Right lobe of liver (tissue), 6 donors: ENCODE measurements around the gene ISL1. TPM values are rescaled to one million over a fixed set of nuclear protein-coding genes. Genes with fewer than 3 reads are reported as not detected.

Source experiments
- ATAC-seq, 4 donors: fragments of 200-7000 bp; cut with Tn5 transposase; one replicate each; pipeline ENCODE4 v1.9.1; 2020; ENCODE audit warnings: mild to moderate bottlenecking in 4 of 4, moderate library complexity in 4 of 4
- DNase-seq, 3 donors: peaks; one replicate each; pipeline ENCODE4 v3.0.0-alpha.2; 2020
- H3K27ac ChIP-seq, 3 donors: fragments of 200-600 bp; one replicate each; pipeline ENCODE4 v1.8.0; 2022
- H3K27me3 ChIP-seq, 2 donors: fragments of 200-600 bp; one replicate each; pipeline ENCODE4 v1.8.0; 2022
- H3K36me3 ChIP-seq, 4 donors: fragments of 200-600 bp; sonication (generic) in 1 of 4; one replicate each; pipeline versions ENCODE4 v1.5.1 to v1.8.0; 2017 to 2022; ENCODE audit warnings: control low read depth in 1 of 4
- H3K4me1 ChIP-seq, 4 donors: fragments of 200-600 bp; sonication (generic) in 1 of 4; one replicate each; pipeline versions ENCODE4 v1.5.1 to v1.8.0; 2017 to 2022; ENCODE audit warnings: control low read depth in 1 of 4
- H3K4me3 ChIP-seq, 3 donors: fragments of 200-600 bp; one replicate each; pipeline ENCODE4 v1.8.0; 2022
- H3K9me3 ChIP-seq, 4 donors: fragments of 200-600 bp; sonication (generic) in 1 of 4; one replicate each; pipeline versions ENCODE4 v1.5.1 to v1.8.0; 2017 to 2022; ENCODE audit warnings: control low read depth in 1 of 4
- POLR2A ChIP-seq: fragments of 450-650 bp; IDR thresholded peaks from one replicate; pipeline ENCODE4 v1.6.1; 2017; ENCODE audit warnings: antibody characterized with exemption, mild to moderate bottlenecking
- WGBS: methylation state at CpG from one replicate; pipeline ENCODE4 v1.1.6; 2018; ENCODE audit warnings: low coverage, low lambda C conversion rate; ENCODE audit not compliant: insufficient coverage; ENCODE audit errors: missing lambda C conversion rate; 5-methylcytosine and 5-hydroxymethylcytosine counted together
- intact Hi-C, 2 donors: fragments of 100-400 bp; cut with DNase I; formaldehyde crosslinking; loops; one replicate each; pipeline versions ENCODE4 v1.11.2 to v1.14.1; 2022
- total RNA-seq, 6 experiments: library from RNA; depleted of rRNA in 2 of 6; stranded (reverse); fragments of >200 nt in 2 of 6; fragmentation: NEBNext Ultra II Directional in 3 of 6; extraction: Animal tissue kit (Norgen Biotek cat#: 25700) in 3 of 6; gene quantifications; one replicate each; pipeline versions ENCODE4 v1.1.0 to v1.2.4, GENCODE V29; 2016 to 2023
- TF ChIP-seq, protein P1 (sequence below), 4 donors: fragments of 200-600 bp in 3 of 4; fragments of 450-650 bp in 1 of 4; IDR thresholded peaks; one replicate each; pipeline versions ENCODE4 v1.5.1 to v1.8.0; 2016 to 2022; ENCODE audit warnings: antibody characterized with exemption in 4 of 4, mild to moderate bottlenecking in 2 of 4
- donor health status: DM: no; HTN: yes; CAD: no.
- donor health status: DM: no; HTN: no; CAD: no.
- donor health status: DM: no; HTN: no; CAD: no.
- donor health status: DM: no; HTN: yes; CAD: no.
- donor health status: DM: no; HTN: yes; CAD: no.

ISL1 gene
- total RNA-seq, 6 experiments from 2014 or later, result not detected

DNA sequence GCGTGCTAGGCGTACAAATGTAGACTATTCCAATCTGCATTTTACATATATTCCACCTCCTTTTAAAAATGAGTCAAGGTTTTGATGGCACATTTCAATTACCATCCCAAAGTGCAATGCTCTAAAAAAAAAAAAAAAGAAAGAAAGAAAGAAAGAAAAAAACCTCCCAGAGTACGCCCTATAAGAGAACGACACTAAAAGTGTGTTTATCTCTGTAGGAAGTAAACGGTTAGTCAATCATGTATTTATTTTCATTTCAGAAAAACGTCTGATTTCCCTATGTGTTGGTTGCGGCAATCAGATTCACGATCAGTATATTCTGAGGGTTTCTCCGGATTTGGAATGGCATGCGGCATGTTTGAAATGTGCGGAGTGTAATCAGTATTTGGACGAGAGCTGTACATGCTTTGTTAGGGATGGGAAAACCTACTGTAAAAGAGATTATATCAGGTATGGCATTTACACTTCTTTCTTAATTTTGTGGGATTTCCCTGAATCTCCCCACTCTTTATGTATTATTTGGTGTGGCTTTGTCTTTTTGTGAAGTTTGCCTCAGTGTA, 1.1 kb downstream of the ISL1 start:
- Histone ChIP-seq H3K9me3 (no peaks in the 10 kb centered on the region), H3K27ac (no peak overlapping the region), H3K4me3 (no peak overlapping the region), H3K36me3 (no peaks in the 10 kb centered on the region), H3K27me3 (peaks cover 9 to 67% of the 10 kb centered on the region in 2 donors), H3K4me1 (peaks cover 0 to 10% (median 0%) of the 10 kb centered on the region in 4 donors)
- no peak for DNase-seq
- no peak for ATAC-seq
- intact Hi-C loops, result no loop called here
- 11% methylated on average over 12 of the region's 12 CpGs for WGBS
- TF ChIP-seq POLR2A, result no peak
- TF ChIP-seq, protein P1, sequence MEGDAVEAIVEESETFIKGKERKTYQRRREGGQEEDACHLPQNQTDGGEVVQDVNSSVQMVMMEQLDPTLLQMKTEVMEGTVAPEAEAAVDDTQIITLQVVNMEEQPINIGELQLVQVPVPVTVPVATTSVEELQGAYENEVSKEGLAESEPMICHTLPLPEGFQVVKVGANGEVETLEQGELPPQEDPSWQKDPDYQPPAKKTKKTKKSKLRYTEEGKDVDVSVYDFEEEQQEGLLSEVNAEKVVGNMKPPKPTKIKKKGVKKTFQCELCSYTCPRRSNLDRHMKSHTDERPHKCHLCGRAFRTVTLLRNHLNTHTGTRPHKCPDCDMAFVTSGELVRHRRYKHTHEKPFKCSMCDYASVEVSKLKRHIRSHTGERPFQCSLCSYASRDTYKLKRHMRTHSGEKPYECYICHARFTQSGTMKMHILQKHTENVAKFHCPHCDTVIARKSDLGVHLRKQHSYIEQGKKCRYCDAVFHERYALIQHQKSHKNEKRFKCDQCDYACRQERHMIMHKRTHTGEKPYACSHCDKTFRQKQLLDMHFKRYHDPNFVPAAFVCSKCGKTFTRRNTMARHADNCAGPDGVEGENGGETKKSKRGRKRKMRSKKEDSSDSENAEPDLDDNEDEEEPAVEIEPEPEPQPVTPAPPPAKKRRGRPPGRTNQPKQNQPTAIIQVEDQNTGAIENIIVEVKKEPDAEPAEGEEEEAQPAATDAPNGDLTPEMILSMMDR (IDR thresholded peaks at IDR 0.05), result no peak

DNA sequence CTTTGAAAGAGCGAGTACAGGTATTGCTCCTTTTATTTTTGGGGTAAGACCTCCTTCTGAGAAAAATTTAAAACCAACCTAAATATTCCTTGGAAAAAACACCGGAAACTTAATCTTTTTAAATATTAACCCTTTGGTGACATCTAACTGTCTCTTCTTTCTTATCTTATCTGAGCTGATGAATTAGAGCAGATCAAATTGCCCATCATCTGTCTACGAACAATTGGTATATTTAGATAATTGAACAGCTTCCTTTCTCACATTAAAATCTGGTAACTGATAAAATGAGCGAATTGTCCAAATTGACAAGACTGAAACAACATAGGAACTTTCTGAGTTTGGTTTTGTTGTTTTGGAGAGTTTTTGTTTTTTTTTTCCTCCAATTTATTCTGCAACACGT, 2.0 kb downstream of the ISL1 start:
- Histone ChIP-seq H3K4me1 (peaks cover 0 to 10% (median 0%) of the 10 kb centered on the region in 4 donors), H3K36me3 (no peaks in the 10 kb centered on the region), H3K27me3 (peaks cover 3 to 65% of the 10 kb centered on the region in 2 donors), H3K4me3 (no peak overlapping the region), H3K9me3 (no peaks in the 10 kb centered on the region), H3K27ac (no peak overlapping the region)
- ATAC-seq (no peak), DNase-seq (no peak)
- WGBS, result 8% methylated on average over 5 of the region's 5 CpGs
- TF ChIP-seq, protein P1 (IDR thresholded peaks at IDR 0.05), result no peak
- TF ChIP-seq POLR2A, result no peak
- intact Hi-C loops, result no loop called here

DNA sequence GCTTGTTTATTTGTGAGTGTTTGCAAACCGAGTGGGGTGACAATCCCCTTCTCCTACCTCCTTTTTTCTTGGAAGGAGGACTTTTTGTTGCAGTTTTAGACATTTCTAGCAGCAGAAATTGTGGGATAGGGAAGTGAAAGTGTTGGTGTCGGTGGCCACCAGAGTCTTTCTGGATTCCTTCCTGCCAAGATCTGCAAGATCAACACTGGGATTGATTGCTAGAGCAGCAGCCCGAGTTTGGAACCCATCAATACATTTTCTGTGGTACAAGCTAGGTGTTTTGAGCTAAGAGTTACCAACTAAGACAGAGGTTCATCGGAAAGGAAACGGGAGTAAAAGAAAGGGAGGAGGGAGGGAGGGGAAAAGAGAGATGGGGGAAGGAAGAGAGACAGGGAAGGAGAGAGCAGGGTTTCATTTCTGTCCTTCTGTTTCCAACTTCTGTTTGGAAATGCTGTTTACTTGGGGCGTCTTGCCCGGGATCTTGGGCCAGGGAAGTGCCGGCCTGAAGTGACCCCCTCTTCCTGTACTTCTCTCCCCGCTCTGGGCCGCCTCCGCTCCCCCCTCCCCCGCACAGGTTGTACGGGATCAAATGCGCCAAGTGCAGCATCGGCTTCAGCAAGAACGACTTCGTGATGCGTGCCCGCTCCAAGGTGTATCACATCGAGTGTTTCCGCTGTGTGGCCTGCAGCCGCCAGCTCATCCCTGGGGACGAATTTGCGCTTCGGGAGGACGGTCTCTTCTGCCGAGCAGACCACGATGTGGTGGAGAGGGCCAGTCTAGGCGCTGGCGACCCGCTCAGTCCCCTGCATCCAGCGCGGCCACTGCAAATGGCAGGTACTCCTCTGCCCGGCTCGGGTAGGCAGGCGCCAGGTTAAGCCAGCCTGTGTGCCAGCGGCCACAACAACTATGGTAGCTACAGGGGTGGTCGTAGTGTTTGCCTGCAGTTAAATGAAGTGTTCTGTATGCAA, 4.0 kb downstream of the ISL1 start:
- Histone ChIP-seq H3K4me1 (peaks cover 0 to 10% (median 0%) of the 10 kb centered on the region in 4 donors), H3K27me3 (peaks cover 0 to 61% of the 10 kb centered on the region in 2 donors), H3K4me3 (no peak overlapping the region), H3K27ac (no peak overlapping the region), H3K9me3 (no peaks in the 10 kb centered on the region), H3K36me3 (no peaks in the 10 kb centered on the region)
- ATAC-seq (peak in 1 of 4 donors; percentile 14), DNase-seq (no peak)
- WGBS, result 4% methylated on average over 24 of the region's 38 CpGs
- TF ChIP-seq, protein P1 (IDR thresholded peaks at IDR 0.05), result no peak
- TF ChIP-seq POLR2A, result no peak
- intact Hi-C loops, result no loop called here

DNA sequence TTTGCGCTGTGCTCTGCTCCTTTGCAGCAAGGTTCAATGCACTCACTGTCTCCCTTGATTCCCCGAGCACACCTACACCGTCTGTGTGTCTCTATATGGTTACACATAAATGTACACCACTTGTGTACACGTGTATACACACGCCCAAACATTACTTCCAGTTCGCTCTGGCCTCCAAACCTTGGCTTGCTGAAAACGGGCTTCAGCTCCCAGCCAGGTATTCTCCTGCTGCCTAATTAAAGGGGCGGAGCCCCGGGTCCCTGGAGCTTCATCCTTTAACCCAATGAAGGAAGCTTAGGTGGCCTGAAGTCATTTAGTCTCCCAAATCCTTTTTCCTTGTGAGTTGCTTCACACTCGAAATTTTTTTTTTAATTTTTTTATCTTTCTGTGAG, 4.6 kb downstream of the ISL1 start:
- H3K9me3 ChIP-seq, result no peaks in the 10 kb centered on the region
- no peak for TF ChIP-seq POLR2A
- TF ChIP-seq, protein P1 (IDR thresholded peaks at IDR 0.05), result no peak

More for the DNA sequence above, 4.6 kb downstream of the ISL1 start:
- WGBS, result 9% methylated on average over 6 of the region's 10 CpGs
- H3K4me3 ChIP-seq, result no peak overlapping the region
- no peak overlapping the region for H3K27ac ChIP-seq
- ATAC-seq (no peak), DNase-seq (no peak)
- H3K27me3 ChIP-seq, result peaks cover 0 to 54% of the 10 kb centered on the region in 2 donors
- H3K36me3 ChIP-seq, result no peaks in the 10 kb centered on the region
- intact Hi-C loops, result no loop called here
- peaks cover 0 to 6% (median 0%) of the 10 kb centered on the region in 4 donors for H3K4me1 ChIP-seq
